GM18873 (cell line): ENCODE measurements around the gene GABARAP.
A peak's percentile ranks its signal among the peaks of the same experiment; 100 is the strongest.

Experiments
- ATAC-seq: cut with Tn5 transposase; IDR thresholded peaks from one replicate; pipeline ENCODE4 v1.9.1; 2021; ENCODE audit warnings: mild to moderate bottlenecking, moderate library complexity, moderate number of reproducible peaks; ENCODE audit not compliant: unreplicated experiment, low FRiP score

The GABARAP gene

DNA sequence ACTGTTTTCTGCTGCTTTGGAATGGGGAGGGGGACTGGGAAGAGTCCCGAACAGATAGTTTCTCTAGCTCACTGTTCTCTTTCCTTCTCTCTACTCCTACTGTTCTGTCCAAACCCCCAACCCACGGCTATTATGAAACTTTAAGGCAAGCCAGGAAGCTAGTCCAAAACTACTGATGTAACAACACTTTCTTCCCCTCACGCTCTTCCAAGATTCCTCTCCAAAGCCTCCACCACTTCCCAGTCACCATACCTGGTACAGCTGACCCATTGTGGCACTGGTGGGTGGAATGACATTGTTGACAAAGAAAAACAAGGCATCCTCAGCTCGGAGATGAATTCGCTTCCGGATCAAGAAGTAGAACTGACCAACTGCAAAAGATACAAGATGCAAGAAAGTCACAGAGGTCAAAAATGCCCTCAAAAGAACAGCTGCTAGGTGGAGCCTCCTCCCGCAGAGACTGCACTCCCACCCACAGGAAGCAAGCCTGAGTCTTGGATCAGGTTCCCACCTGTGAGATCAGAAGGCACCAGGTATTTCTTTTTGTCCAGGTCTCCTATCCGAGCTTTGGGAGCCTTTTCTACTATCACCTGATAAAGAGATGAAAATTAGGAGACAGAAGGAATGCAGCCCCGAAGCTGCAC lies 1.0 kb downstream of the GABARAP start:
- ATAC-seq: no peak

- ATAC-seq: no peak
Observed at GRCh38 chr17:7240375-7240774, 1.9 kb downstream of the GABARAP start.

- peak; percentile 38 for ATAC-seq
Observed at GRCh38 chr17:7239091-7240027, 2.9 kb downstream of the GABARAP start, which contains the start of gene PHF23. Gene PHF23, minus strand, starts transcription at chr17:7239457. Its CDS starts 178 bp downstream, at chr17:7239279.

DNA sequence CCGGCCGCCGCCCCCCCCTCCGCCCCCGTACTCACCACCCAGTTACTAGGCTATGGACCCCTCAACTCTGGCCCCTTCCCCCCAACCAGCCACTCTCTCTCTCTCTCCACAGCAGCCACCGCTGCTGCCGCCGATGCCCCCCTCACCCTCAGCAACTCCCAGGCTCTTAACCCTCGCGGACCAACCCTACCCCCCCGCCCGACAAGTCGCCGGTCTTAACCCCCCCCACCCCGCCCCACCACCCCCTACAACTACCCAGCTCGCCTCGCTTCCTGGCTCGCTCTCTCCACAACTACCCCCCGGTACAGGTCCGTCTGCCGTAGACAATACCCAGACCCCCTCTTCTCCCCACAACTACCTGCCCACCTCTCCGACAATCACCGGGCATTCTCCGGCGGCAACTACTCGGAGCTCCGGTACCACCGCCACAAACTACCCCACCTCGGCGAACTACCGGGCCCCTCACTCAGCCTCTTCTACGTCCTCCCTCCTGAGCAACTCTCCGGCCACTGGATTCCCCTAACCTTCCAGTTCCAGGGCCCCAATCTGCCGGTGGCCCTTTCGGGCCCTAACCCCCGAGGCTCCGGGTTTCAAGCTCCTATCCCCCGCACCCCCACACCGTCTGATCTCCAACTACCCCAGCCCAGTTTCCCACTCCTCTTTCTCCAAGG lies 3.7 kb downstream of the GABARAP start:
- no peak for ATAC-seq

GRCh38 chr17:7237761-7238419 lies 4.4 kb downstream of the GABARAP start:
- no peak for ATAC-seq

DNA sequence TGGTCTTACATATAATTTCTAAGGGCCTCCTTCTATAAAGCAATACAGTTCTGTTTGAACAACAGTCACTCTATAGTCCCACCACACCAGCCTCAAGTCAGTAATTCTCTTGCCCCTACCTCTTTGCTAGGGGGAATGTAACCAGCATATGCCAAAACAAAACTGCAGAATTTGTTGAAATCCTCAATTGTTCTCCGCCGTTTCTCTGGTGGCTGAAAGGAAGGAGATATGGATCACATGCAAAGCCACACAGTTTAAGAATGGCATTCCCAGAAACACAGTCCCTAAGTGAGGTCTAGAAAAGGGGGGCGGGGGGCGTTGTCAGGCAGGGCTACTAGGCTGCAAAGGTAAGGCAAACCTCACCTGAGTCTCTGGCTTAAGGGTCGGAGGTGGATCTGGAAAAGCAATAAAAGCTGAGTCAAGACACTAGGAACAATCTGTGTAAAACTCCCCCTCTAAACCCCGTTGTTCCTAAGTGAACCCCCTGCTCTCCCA lies 4.9 kb downstream of the GABARAP start:
- ATAC-seq: no peak

GRCh38 chr17:7236808-7237207 lies 5.4 kb downstream of the GABARAP start:
- no peak for ATAC-seq

- no peak for ATAC-seq
Observed at GRCh38 chr17:7235693-7236665, 6.3 kb downstream of the GABARAP start.

GRCh38 chr17:7234083-7234951 lies 7.9 kb downstream of the GABARAP start, which contains the start of gene DVL2:
Gene DVL2, minus strand, starts transcription at chr17:7234517. Its CDS starts 255 bp downstream, at chr17:7234262.
- ATAC-seq: peak; percentile 45

DNA sequence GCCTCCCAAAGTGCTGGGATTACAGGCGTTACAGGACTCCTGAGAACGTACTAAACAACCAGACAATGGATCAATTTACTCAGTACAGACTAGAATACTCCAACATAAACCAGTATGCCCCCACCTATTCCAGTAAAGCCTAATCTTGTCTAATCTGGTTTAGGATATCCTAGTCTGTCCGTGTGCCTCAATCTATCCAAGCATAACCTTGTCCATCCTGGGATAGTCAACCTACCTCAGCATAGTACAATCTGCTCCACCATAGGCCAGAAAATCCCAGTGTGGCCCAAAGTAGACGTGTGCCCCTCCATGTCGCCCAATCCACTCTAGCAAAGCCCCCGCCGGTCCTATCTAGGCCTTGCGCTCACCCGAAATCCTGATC lies 8.6 kb downstream of the GABARAP start:
- ATAC-seq: no peak

- no peak for ATAC-seq
Observed at GRCh38 chr17:7232114-7232513, 10.1 kb downstream of the GABARAP start.

- no peak for ATAC-seq
Observed at GRCh38 chr17:7229504-7229903, 12.7 kb downstream of the GABARAP start.

DNA sequence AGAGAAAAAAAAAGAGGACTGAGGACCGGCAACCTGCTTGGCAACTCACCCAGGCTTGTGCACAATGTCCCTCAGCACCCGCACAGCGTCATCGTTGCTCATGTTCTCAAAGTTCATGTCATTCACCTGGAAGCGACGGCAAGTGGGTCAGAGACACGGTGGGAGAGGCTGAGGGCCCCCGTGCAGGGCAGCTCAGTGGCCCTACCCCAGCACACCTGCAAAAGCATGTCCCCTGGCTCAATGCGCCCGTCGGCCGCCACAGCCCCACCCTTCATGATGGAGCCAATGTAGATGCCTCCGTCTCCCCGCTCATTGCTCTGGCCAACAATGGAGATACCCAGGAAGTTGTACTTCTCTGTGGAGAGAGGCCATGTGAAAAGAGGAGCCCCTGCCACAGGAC lies 13.3 kb downstream of the GABARAP start:
- no peak for ATAC-seq

DNA sequence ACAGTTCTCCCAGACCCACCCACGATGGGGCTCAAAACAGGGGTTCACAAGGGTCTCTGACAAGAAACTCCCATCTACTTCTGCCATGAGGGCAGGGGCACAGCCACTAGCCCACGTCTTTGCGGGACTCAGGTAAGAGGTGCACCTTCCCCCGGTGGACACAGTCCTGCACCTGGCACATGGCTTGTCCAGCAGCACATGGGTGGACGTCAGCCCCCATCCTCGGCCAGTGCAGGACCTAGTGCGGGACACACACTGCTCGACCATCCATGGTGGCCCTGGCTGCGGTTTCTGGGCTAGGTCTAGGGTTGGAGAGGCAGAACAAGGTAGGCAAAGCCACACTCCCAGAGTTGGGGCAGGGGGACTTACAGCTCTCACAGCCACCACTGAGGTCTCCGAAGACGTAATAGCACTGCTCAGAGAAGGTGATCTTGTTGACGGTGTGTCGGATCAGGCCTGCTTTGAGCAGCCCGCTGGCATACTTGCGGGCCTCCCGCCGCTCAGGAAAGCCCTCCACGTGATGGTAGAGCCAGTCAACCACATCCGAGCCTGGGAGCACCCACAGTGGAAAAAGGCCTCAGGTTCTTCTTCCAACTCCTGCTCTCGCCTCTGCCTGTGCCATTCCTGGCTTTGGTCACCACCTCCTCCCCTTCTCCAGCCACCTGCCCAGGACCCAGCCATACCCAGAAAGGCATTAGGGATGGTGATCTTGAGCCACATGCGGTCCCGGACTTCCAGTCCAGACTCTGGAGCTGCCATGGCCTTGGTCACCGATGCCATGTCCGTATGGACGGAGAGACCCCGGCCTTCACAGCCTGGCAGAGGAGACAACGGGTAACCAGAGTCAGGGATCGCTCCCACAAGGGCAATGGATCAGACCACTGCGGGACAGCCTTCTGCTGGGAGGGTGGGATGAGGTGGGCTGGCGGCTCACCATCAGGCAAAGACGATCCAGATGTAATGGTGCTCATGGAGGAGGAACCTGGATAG lies 15.2 kb downstream of the GABARAP start:
- ATAC-seq: no peak

DNA sequence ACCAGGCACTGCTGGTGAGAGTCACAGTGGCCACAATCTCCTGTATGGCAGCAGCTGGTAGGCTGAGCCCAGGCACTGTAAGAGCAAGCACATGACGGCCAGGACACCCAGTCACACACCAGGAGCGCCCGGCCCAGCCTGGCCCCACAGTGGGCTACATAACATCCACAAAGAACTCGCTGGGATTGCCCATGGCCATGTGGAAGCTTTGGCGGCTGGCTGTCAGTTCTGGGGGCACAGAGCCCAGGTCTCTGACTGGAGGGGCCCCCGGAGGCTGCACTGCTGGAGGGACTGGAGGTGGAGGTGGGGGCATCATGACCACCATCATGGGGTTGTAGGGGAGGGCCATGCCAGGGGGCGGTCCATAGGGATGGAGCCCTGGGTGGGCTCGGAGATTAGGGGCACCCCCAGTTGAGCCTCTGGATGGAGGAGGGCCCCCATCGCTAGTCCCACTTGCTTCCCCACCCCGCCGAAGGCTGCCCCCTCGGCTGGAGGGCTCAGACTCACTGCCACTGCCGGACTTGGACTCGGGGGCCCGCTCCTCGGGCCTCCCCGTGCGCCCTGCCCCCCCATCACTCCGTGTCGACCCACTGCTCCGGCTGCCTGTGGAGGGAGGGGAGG lies 16.4 kb downstream of the GABARAP start:
- no peak for ATAC-seq

DNA sequence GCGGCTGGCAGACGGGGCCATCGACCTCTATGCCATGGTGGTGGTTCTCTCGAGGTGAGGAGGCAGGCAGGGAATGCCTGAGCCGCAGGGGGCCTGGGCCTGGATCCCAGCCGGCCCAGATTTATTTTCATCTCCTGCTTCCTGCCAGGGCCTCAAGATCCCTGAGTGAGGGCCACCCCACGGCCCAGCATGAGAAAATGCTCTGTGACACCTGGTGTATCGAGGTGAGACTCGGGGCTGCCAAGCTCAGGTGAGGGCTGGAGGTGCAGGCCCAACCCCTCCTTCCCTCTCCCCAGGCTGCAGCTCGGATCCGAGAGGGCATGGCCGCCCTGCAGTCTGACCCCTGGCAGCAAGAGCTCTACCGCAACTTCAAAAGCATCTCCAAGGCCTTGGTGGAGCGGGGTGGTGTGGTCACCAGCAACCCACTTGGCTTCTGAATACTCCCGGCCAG lies 17.6 kb downstream of the GABARAP start:
- ATAC-seq: no peak

DNA sequence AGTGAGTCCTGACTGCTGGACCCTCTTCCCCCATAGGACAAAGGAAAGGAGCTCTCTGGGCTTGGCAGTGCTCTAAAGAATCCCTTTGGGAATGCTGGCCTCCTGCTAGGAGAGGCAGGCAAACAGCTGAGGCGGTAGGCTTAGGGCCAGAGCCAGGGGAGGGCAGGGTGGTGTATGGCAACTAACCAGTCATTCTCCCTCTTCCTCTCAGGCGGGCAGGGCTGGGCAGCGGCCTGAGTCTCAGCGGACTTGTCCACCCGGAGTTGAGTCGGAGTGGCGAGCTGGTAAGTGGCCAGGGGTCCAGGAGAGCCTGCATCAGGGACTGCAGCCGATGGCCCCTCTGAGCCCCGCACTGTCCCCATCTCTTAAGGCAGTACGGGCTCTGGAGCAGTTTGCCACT lies 18.1 kb downstream of the GABARAP start:
- ATAC-seq: no peak
